ENCODE measurements around the gene GALNT16. TPM values are rescaled to one million over a fixed set of nuclear protein-coding genes. Genes with fewer than 3 reads are reported as not detected.

GALNT16 gene
- total and polyA plus RNA-seq, 2 experiments from 2014 or later, result 1.7 to 2.6 TPM

DNA sequence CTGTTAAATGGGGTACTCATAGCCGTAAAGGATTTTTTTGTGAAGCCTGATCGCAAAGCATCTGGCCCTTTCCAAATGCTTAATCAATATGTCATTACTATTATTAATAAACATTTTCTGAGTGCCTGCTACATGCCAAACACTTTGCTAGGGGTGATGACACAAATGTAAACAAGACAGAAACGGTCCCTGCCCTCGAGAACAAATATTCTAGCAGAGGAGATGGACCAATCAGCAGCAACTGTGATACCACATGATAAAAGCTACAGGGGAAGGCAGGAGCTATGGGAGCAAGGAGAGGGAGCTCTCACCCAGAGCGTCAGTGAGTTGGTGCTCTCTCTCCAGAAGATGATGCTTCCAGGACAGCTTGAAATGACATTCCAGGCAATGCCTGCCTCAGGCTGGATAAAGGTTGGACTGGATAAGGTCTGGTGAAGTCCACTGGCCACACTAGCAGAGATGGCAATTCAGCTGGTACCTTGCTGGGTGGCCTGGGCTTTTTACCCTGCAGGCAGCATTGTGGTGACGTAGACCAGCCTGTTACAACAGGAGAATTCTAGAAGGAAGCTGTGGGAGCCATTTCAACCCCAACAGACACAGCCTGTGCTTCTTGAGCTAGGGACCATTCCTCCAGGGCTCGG is 97.1 kb downstream of the GALNT16 start:
- H3K9me2 ChIP-seq (replicated peaks; ENCODE audit: insufficient read depth), result no peaks in the 10 kb centered on the region
- H3K36me3 ChIP-seq (replicated peaks; ENCODE audit: insufficient read depth, low read depth), result no peaks in the 10 kb centered on the region
- TF ChIP-seq CTCF (IDR thresholded peaks at IDR 0.05; ENCODE audit: poor library complexity) (no peak), EZH2phosphoT487 (IDR thresholded peaks at IDR 0.05; ENCODE audit: low read depth, severe bottlenecking, unreplicated experiment) (no peak), EZH2 (IDR thresholded peaks at IDR 0.05; ENCODE audit: borderline replicate concordance) (no peak)
- H2AFZ ChIP-seq, result no peak overlapping the region
- H4K20me1 ChIP-seq (ENCODE audit: insufficient read depth, poor library complexity, severe bottlenecking), result no peaks in the 10 kb centered on the region
- WGBS (ENCODE audit: low lambda C conversion rate, missing lambda C conversion rate), result 59% methylated on average over 7 of the region's 7 CpGs
- no peak for DNase-seq (ENCODE audit: low spot score)
- no peak overlapping the region for H3K27ac ChIP-seq
- no peaks in the 10 kb centered on the region for H3K79me2 ChIP-seq
- H3K27me3 ChIP-seq, result no peaks in the 10 kb centered on the region
- H3K4me3 ChIP-seq, result no peak overlapping the region
- peaks cover 4% of the 10 kb centered on the region for H3K4me1 ChIP-seq (ENCODE audit: insufficient read depth)
- no peaks in the 10 kb centered on the region for H3K9me3 ChIP-seq (ENCODE audit: low read depth)
- no peak overlapping the region for H3K4me2 ChIP-seq

DNA sequence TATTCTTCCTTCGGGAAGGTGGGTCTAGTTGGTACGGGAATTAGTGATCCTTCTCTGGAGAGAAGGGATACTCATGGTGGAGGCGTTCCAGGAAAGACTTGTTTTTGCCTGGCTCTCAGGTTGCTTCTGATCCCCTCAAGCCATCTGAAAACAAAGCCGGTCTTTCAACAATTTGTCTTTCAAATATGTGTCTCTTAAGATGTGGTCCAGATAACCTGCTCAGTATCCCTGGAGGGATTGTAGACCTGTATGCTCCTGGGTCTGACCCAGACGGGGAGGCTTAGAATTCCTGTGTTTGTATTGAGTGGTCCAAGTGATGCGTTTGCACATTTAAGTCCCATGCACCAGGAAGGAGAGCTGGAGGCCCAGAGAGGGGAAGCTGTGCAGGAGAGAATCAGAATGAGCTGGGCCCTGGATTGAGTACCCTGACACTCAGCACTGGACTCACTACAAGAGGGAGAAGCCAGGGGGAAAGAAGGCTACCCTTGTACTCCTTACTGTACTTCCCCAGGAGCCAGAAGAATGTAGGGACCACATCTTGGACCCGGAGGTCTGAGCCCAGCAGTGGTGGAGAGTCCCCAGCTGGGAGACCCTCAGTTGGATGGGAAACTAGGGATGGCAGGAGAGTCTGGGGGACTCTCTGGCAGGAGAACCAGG is 97.7 kb downstream of the GALNT16 start:
- Histone ChIP-seq H3K36me3 (replicated peaks; ENCODE audit: insufficient read depth, low read depth) (no peaks in the 10 kb centered on the region), H3K4me1 (ENCODE audit: insufficient read depth) (peaks cover 4% of the 10 kb centered on the region), H3K79me2 (no peaks in the 10 kb centered on the region), H3K4me2 (no peak overlapping the region), H3K4me3 (no peak overlapping the region), H4K20me1 (ENCODE audit: insufficient read depth, poor library complexity, severe bottlenecking) (no peaks in the 10 kb centered on the region), H3K9me3 (ENCODE audit: low read depth) (no peaks in the 10 kb centered on the region), H3K9me2 (replicated peaks; ENCODE audit: insufficient read depth) (no peaks in the 10 kb centered on the region), H3K27me3 (no peaks in the 10 kb centered on the region), H2AFZ (no peak overlapping the region), H3K27ac (no peak overlapping the region)
- 59% methylated on average over 7 of the region's 7 CpGs for WGBS (ENCODE audit: low lambda C conversion rate, missing lambda C conversion rate)
- TF ChIP-seq EZH2phosphoT487 (IDR thresholded peaks at IDR 0.05; ENCODE audit: low read depth, severe bottlenecking, unreplicated experiment) (no peak), CTCF (IDR thresholded peaks at IDR 0.05; ENCODE audit: poor library complexity) (no peak)
- DNase-seq (ENCODE audit: low spot score), result no peak

- WGBS (ENCODE audit: low lambda C conversion rate, missing lambda C conversion rate), result 86% methylated on average over 12 of the region's 12 CpGs
- H3K9me2 ChIP-seq (replicated peaks; ENCODE audit: insufficient read depth), result no peaks in the 10 kb centered on the region
- TF ChIP-seq EZH2phosphoT487 (IDR thresholded peaks at IDR 0.05; ENCODE audit: low read depth, severe bottlenecking, unreplicated experiment) (no peak), CTCF (IDR thresholded peaks at IDR 0.05; ENCODE audit: poor library complexity) (no peak), EZH2 (IDR thresholded peaks at IDR 0.05; ENCODE audit: borderline replicate concordance) (no peak)
Measured at GRCh38 chr14:69358233-69358963, 98.4 kb downstream of the GALNT16 start.

More at GRCh38 chr14:69358233-69358963, 98.4 kb downstream of the GALNT16 start:
- H3K79me2 ChIP-seq, result no peaks in the 10 kb centered on the region
- H2AFZ ChIP-seq, result no peak overlapping the region
- no peak overlapping the region for H3K27ac ChIP-seq
- no peaks in the 10 kb centered on the region for H3K9me3 ChIP-seq (ENCODE audit: low read depth)
- no peak overlapping the region for H3K4me3 ChIP-seq
- no peaks in the 10 kb centered on the region for H3K36me3 ChIP-seq (replicated peaks; ENCODE audit: insufficient read depth, low read depth)
- H3K4me1 ChIP-seq (ENCODE audit: insufficient read depth), result peaks cover 4% of the 10 kb centered on the region
- H4K20me1 ChIP-seq (ENCODE audit: insufficient read depth, poor library complexity, severe bottlenecking), result no peaks in the 10 kb centered on the region
- no peak overlapping the region for H3K4me2 ChIP-seq
- H3K27me3 ChIP-seq, result no peaks in the 10 kb centered on the region
- DNase-seq (ENCODE audit: low spot score), result no peak
